ENCODE data around the gene MAST1.
"Not testable (repeated sequence)": the region's sequence is repeated elsewhere in the genome, so short reads cannot be mapped to it uniquely, and the experiment has no call there.

MAST1 gene

DNA sequence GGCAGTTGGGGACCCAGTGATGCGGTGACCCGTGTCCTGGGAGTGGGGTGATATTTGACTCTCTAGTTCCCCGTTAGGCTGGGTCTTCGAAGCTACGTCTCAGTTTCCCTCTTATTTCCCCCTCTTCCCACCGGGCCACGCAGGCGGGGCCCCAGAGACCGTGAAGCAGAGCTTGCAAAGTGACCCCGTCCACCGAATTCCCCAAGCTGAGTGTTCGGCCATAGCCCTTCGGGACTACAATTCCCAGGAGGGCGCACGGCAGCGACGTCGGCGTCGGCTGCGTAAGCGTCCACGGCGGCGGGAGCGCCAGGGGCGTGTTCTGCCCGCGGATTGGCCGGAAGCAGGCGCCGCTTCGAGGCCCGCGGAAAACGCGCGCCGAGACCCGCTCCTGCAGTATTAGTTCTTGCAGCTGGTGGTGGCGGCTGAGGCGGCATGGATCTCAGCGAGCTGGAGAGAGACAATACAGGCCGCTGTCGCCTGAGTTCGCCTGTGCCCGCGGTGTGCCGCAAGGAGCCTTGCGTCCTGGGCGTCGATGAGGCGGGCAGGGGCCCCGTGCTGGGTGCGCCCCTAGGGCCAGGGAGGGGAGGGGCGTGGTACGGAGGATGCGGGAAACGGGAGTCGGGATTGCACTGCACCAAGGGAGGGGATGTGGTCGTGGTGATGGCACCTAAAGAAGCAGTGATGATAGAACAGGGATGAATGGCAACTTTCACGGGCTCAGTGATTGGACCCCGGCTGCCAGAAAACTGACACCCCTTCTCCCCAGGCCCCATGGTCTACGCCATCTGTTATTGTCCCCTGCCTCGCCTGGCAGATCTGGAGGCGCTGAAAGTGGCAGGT, 31.9 kb upstream of the MAST1 start, which contains the start of gene RNASEH2A:
TSS of gene RNASEH2A (plus strand) at position 343 of the 840 bp plus-strand sequence. CDS start at position 433, 90 bp downstream.
- Histone ChIP-seq H3K27me3 (ENCODE audit: insufficient read depth, poor library complexity, severe bottlenecking) (peaks cover 6% of the 10 kb centered on the region), H3K4me3 (replicated peaks; ENCODE audit: insufficient read depth, low read length) (peak within 1 kb of the TSS; percentile 91), H3K27ac (replicated peaks) (peak within 1 kb of the TSS; percentile 79)
- peak; percentile 69 to 91 for DNase-seq (ENCODE audit: low read depth in 1 of 2, low spot score in 1 of 2)
- TF ChIP-seq SPI1 (IDR thresholded peaks at IDR 0.05; ENCODE audit: borderline replicate concordance, low read depth) (no peak), CTCF (IDR thresholded peaks at IDR 0.05; ENCODE audit: insufficient read depth, low read length) (no peak), GABPA (IDR thresholded peaks at IDR 0.05; ENCODE audit: low read depth) (no peak), POLR2AphosphoS5 (IDR thresholded peaks at IDR 0.05; ENCODE audit: low read depth) (peak; percentile 80), REST (IDR thresholded peaks at IDR 0.05; ENCODE audit: insufficient replicate concordance, low read depth) (peak; percentile 25)

- Histone ChIP-seq H3K4me3 (replicated peaks; ENCODE audit: insufficient read depth, low read length) (no peak overlapping the region), H3K27ac (replicated peaks) (no peak overlapping the region), H3K27me3 (ENCODE audit: insufficient read depth, poor library complexity, severe bottlenecking) (no peaks in the 10 kb centered on the region)
- TF ChIP-seq REST (IDR thresholded peaks at IDR 0.05; ENCODE audit: insufficient replicate concordance, low read depth) (no peak), POLR2AphosphoS5 (IDR thresholded peaks at IDR 0.05; ENCODE audit: low read depth) (no peak), SPI1 (IDR thresholded peaks at IDR 0.05; ENCODE audit: borderline replicate concordance, low read depth) (no peak), CTCF (IDR thresholded peaks at IDR 0.05; ENCODE audit: insufficient read depth, low read length) (no peak), GABPA (IDR thresholded peaks at IDR 0.05; ENCODE audit: low read depth) (no peak)
- no peak for DNase-seq (ENCODE audit: low read depth in 1 of 2, low spot score in 1 of 2)
Measured at GRCh38 chr19:12815088-12815487, 23.2 kb upstream of the MAST1 start.

- H3K27ac ChIP-seq (replicated peaks); DNase-seq (ENCODE audit: low read depth in 1 of 2, low spot score in 1 of 2); H3K4me3 ChIP-seq (replicated peaks; ENCODE audit: insufficient read depth, low read length); H3K27me3 ChIP-seq (ENCODE audit: insufficient read depth, poor library complexity, severe bottlenecking): not testable (repeated sequence)
Measured at GRCh38 chr19:12817188-12817587, 21.1 kb upstream of the MAST1 start.

- H3K27ac ChIP-seq (replicated peaks); DNase-seq (ENCODE audit: low read depth in 1 of 2, low spot score in 1 of 2); H3K27me3 ChIP-seq (ENCODE audit: insufficient read depth, poor library complexity, severe bottlenecking); H3K4me3 ChIP-seq (replicated peaks; ENCODE audit: insufficient read depth, low read length): not testable (repeated sequence)
Measured at GRCh38 chr19:12817810-12818209, 20.5 kb upstream of the MAST1 start.

DNA sequence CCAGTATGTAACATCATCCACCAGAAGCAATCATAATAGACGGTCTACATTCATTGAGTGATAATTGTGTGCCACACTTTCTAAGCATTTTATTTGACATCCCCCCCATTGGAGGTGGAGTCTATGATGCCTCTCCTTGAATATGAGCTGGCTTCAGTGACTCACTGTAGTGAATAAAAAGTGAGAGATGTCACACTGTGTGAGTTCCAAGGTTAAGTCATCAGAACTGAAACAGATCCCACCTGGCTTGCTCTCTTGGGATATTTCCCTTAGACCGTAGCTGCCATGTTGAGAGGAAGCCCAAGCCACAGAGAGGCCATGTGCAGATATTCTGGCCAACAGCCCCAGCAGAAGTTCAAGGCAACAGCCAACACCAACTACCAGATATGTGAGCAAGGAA, 16.6 kb upstream of the MAST1 start:
- no peak for DNase-seq (ENCODE audit: low read depth in 1 of 2, low spot score in 1 of 2)
- no peak overlapping the region for H3K4me3 ChIP-seq (replicated peaks; ENCODE audit: insufficient read depth, low read length)

More for the DNA sequence above, 16.6 kb upstream of the MAST1 start:
- Histone ChIP-seq H3K27ac (replicated peaks) (no peak overlapping the region), H3K27me3 (ENCODE audit: insufficient read depth, poor library complexity, severe bottlenecking) (no peaks in the 10 kb centered on the region)
- TF ChIP-seq POLR2AphosphoS5 (IDR thresholded peaks at IDR 0.05; ENCODE audit: low read depth) (no peak), SPI1 (IDR thresholded peaks at IDR 0.05; ENCODE audit: borderline replicate concordance, low read depth) (no peak), CTCF (IDR thresholded peaks at IDR 0.05; ENCODE audit: insufficient read depth, low read length) (no peak), REST (IDR thresholded peaks at IDR 0.05; ENCODE audit: insufficient replicate concordance, low read depth) (no peak), GABPA (IDR thresholded peaks at IDR 0.05; ENCODE audit: low read depth) (no peak)
